ENCODE measurements around the gene ERBB4. TPM values are rescaled to one million over a fixed set of nuclear protein-coding genes. Genes with fewer than 3 reads are reported as not detected.

Gene ERBB4
- total RNA-seq, 1 donor from 2014 or later: 2.2 TPM

GRCh38 chr2:212034841-212035585 is 503.6 kb downstream of the ERBB4 start:
- no peak for DNase-seq (ENCODE audit: low read depth)
- H3K4me3 ChIP-seq (ENCODE audit: low read depth, low read length): no peak overlapping the region
- TF ChIP-seq, protein P1, sequence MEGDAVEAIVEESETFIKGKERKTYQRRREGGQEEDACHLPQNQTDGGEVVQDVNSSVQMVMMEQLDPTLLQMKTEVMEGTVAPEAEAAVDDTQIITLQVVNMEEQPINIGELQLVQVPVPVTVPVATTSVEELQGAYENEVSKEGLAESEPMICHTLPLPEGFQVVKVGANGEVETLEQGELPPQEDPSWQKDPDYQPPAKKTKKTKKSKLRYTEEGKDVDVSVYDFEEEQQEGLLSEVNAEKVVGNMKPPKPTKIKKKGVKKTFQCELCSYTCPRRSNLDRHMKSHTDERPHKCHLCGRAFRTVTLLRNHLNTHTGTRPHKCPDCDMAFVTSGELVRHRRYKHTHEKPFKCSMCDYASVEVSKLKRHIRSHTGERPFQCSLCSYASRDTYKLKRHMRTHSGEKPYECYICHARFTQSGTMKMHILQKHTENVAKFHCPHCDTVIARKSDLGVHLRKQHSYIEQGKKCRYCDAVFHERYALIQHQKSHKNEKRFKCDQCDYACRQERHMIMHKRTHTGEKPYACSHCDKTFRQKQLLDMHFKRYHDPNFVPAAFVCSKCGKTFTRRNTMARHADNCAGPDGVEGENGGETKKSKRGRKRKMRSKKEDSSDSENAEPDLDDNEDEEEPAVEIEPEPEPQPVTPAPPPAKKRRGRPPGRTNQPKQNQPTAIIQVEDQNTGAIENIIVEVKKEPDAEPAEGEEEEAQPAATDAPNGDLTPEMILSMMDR (conservative IDR thresholded peaks at IDR 0.05; ENCODE audit: low read depth, low read length): no peak

- TF ChIP-seq, protein P1 (conservative IDR thresholded peaks at IDR 0.05; ENCODE audit: low read depth, low read length): no peak
- no peak for DNase-seq (ENCODE audit: low read depth)
- no peak overlapping the region for H3K4me3 ChIP-seq (ENCODE audit: low read depth, low read length)
Observed at GRCh38 chr2:212033888-212034287, 504.7 kb downstream of the ERBB4 start.

DNA sequence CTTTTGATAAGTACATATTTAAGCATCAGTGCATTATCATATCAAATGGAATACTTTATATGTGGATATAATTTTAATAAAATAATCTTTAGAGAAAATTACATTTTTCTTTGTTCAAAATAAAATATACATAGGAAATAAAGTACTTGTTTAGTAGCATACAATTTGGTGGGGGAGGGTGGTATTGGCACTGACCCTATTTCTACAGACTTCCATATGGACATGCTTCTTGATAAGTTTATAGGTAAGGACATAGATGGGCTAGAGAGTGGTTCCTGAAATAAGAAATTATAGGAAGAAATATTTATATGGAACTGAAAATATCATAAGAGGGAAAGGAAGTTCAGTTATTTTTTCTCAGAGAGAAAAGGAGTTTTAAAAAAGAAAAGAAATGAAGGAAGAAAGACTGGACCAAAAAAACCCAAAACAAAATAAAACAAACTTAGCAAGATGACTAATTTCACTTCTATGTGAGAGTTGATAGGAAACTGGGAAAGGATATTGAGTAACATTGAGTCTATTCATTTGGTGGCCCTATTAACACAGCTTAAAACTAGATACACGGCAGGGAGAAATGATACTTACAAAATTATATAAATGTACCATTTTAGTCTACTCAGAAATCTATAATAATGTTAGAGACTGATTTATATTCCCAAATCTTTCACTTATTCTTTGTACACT is 505.9 kb downstream of the ERBB4 start:
- TF ChIP-seq, protein P1 (conservative IDR thresholded peaks at IDR 0.05; ENCODE audit: low read depth, low read length): no peak

DNA sequence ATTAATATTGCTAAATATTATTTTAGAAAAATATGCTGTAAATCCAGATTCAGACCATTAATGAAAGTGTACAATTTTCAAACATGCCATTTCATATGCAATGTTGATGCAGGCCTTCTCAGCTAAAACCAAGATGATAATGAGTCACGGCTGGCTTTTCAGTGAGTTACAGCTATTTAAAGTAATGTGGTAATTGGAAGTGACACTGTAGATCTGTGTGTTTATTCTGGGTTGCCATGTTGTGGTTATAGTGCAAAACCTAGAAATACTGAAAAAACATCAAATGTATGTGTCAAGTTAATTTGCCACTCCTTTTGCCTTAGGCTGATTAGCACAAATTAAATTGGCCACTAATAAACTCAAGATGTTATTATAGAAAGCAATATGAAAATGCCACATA is 506.6 kb downstream of the ERBB4 start:
- DNase-seq (ENCODE audit: low read depth): no peak
- no peak overlapping the region for H3K4me3 ChIP-seq (ENCODE audit: low read depth, low read length)
- TF ChIP-seq, protein P1 (conservative IDR thresholded peaks at IDR 0.05; ENCODE audit: low read depth, low read length): no peak

More for the DNA sequence above, 505.9 kb downstream of the ERBB4 start:
- no peak for DNase-seq (ENCODE audit: low read depth)
- H3K4me3 ChIP-seq (ENCODE audit: low read depth, low read length): no peak overlapping the region

GRCh38 chr2:212030709-212031108 is 507.9 kb downstream of the ERBB4 start:
- TF ChIP-seq, protein P1 (conservative IDR thresholded peaks at IDR 0.05; ENCODE audit: low read depth, low read length): no peak
- H3K4me3 ChIP-seq (ENCODE audit: low read depth, low read length): no peak overlapping the region
- no peak for DNase-seq (ENCODE audit: low read depth)

- DNase-seq (ENCODE audit: low read depth): no peak
- no peak overlapping the region for H3K4me3 ChIP-seq (ENCODE audit: low read depth, low read length)
- TF ChIP-seq, protein P1 (conservative IDR thresholded peaks at IDR 0.05; ENCODE audit: low read depth, low read length): no peak
Observed at GRCh38 chr2:212028798-212029394, 509.7 kb downstream of the ERBB4 start.
